GM23338 (cell line): ENCODE results near the gene SYPL1. TPM values are rescaled to one million over a fixed set of nuclear protein-coding genes. Genes with fewer than 3 reads are reported as not detected.
A peak's percentile ranks its signal among the peaks of the same experiment; 100 is the strongest.

Experiments used
- ATAC-seq: fragments of 200-7000 bp; cut with Tn5 transposase; 3 replicates; pipeline ENCODE4 v1.9.1; 2020
- DNase-seq: peaks from one replicate; pipeline ENCODE4 v3.0.0-alpha.2; 2015; ENCODE audit warnings: low spot score
- H2AFZ ChIP-seq: fragments of 200-600 bp; sonication (generic); 2 replicates; pipeline ENCODE4 v1.8.0; 2016; ENCODE audit warnings: antibody characterized with exemption, mild to moderate bottlenecking, moderate library complexity
- H3F3A ChIP-seq: fragments of 200-600 bp; sonication (generic); replicated peaks from 2 replicates; pipeline ENCODE4 v1.8.0; 2017; ENCODE audit warnings: antibody characterized with exemption, mixed run types, low read depth
- H3K27ac ChIP-seq: fragments of 200-600 bp; sonication (generic); 2 replicates; pipeline ENCODE4 v1.6.1; 2016; ENCODE audit warnings: low read depth
- H3K27me3 ChIP-seq: fragments of 200-600 bp; sonication (generic); 2 replicates; pipeline ENCODE4 v1.8.0; 2016; ENCODE audit warnings: mild to moderate bottlenecking, mixed run types, moderate library complexity; ENCODE audit not compliant: insufficient read depth
- H3K36me3 ChIP-seq: fragments of 200-600 bp; sonication (generic); 2 replicates; pipeline ENCODE4 v1.8.0; 2016; ENCODE audit warnings: mild to moderate bottlenecking; ENCODE audit not compliant: insufficient read depth
- H3K4me1 ChIP-seq: fragments of 200-600 bp; sonication (generic); 2 replicates; pipeline ENCODE4 v1.8.0; 2016; ENCODE audit warnings: mild to moderate bottlenecking, moderate library complexity; ENCODE audit not compliant: insufficient read depth
- H3K4me2 ChIP-seq: fragments of 200-600 bp; sonication (generic); 2 replicates; pipeline ENCODE4 v1.7.1; 2017; ENCODE audit warnings: mixed run types
- H3K4me3 ChIP-seq: fragments of 200-600 bp; sonication (generic); 2 replicates; pipeline ENCODE4 v1.6.1; 2016; ENCODE audit warnings: mixed run types
- H3K79me2 ChIP-seq: fragments of 200-600 bp; sonication (generic); replicated peaks from 2 replicates; pipeline ENCODE4 v1.8.0; 2017; ENCODE audit warnings: mild to moderate bottlenecking; ENCODE audit not compliant: insufficient read depth
- H3K9me2 ChIP-seq: fragments of 200-600 bp; sonication (generic); 2 replicates; pipeline ENCODE4 v1.8.0; 2017; ENCODE audit not compliant: insufficient read depth
- H4K20me1 ChIP-seq: fragments of 200-600 bp; sonication (generic); replicated peaks from 2 replicates; pipeline ENCODE4 v1.8.0; 2017; ENCODE audit warnings: mild to moderate bottlenecking; ENCODE audit not compliant: insufficient read depth
- H3K27ac Mint-ChIP-seq: 2 replicates; pipeline ENCODE4 v1.8.0; 2020; ENCODE audit warnings: inconsistent platforms, mild to moderate bottlenecking, moderate library complexity, mixed read lengths
- H3K27me3 Mint-ChIP-seq: 3 replicates; pipeline ENCODE4 v1.8.0; 2022; ENCODE audit warnings: low read depth, mild to moderate bottlenecking, moderate library complexity, mixed read lengths, inconsistent platforms; ENCODE audit not compliant: insufficient read depth, poor library complexity
- H3K36me3 Mint-ChIP-seq: 3 replicates; pipeline ENCODE4 v1.8.0; 2021; ENCODE audit warnings: low read depth, mild to moderate bottlenecking, inconsistent platforms, moderate library complexity, mixed read lengths
- H3K4me1 Mint-ChIP-seq: 3 replicates; pipeline ENCODE4 v1.8.0; 2020; ENCODE audit warnings: mild to moderate bottlenecking, inconsistent platforms, mixed read lengths
- H3K4me3 Mint-ChIP-seq: 3 replicates; pipeline ENCODE4 v1.8.0; 2021; ENCODE audit warnings: moderate library complexity, mild to moderate bottlenecking, inconsistent platforms, mixed read lengths
- H3K9me3 Mint-ChIP-seq: 3 replicates; pipeline ENCODE4 v1.8.0; 2020; ENCODE audit warnings: moderate library complexity, mild to moderate bottlenecking, inconsistent platforms, mixed read lengths
- CREB1 ChIP-seq: fragments of 250-450 bp; sonication (Bioruptor Pico); IDR thresholded peaks from 2 replicates; pipeline ENCODE4 v1.5.0; 2020; ENCODE audit warnings: low read depth, mild to moderate bottlenecking, moderate library complexity
- CTCF ChIP-seq, 2 experiments: fragments of 200-600 bp in 1 of 2; sonication (generic) in 1 of 2; conservative IDR thresholded peaks; 2 replicates each; pipeline versions ENCODE4 v1.5.1 to v1.6.1; 2016 to 2017; ENCODE audit warnings: antibody characterized with exemption in 2 of 2, low read depth in 2 of 2, mild to moderate bottlenecking in 2 of 2, moderate library complexity in 1 of 2
- ETS1 ChIP-seq: IDR thresholded peaks from 2 replicates; pipeline ENCODE4 v1.6.1; 2016; ENCODE audit warnings: antibody characterized with exemption
- EZH2 ChIP-seq: fragments of 200-600 bp; sonication (generic); IDR thresholded peaks from one replicate; pipeline ENCODE4 v1.8.0; 2017; ENCODE audit warnings: antibody characterized with exemption, mild to moderate bottlenecking, low read depth; ENCODE audit not compliant: unreplicated experiment
- EZH2phosphoT487 ChIP-seq: fragments of 200-600 bp; sonication (generic); IDR thresholded peaks from one replicate; pipeline ENCODE4 v1.8.1; 2018; ENCODE audit warnings: antibody characterized with exemption; ENCODE audit not compliant: unreplicated experiment
- JUNB ChIP-seq: IDR thresholded peaks from one replicate; pipeline ENCODE4 v1.6.1; 2016; ENCODE audit warnings: antibody characterized with exemption; ENCODE audit not compliant: unreplicated experiment
- NANOG ChIP-seq: IDR thresholded peaks from 2 replicates; pipeline ENCODE4 v1.6.1; 2016; ENCODE audit warnings: antibody characterized with exemption, borderline replicate concordance
- POLR2AphosphoS5 ChIP-seq: IDR thresholded peaks from 2 replicates; pipeline ENCODE4 v1.6.1; 2016; ENCODE audit warnings: antibody characterized with exemption, low read depth
- REST ChIP-seq: IDR thresholded peaks from one replicate; pipeline ENCODE4 v1.6.1; 2018; ENCODE audit warnings: antibody characterized with exemption; ENCODE audit not compliant: unreplicated experiment
- STAT1 ChIP-seq: IDR thresholded peaks from one replicate; pipeline ENCODE4 v1.6.1; 2016; ENCODE audit warnings: antibody characterized with exemption; ENCODE audit not compliant: unreplicated experiment
- ZNF114 ChIP-seq: fragments of 250-450 bp; sonication (Bioruptor Pico); IDR thresholded peaks from 2 replicates; pipeline ENCODE4 v1.5.0; 2020; ENCODE audit warnings: mild to moderate bottlenecking, moderate library complexity
- ZNF331 ChIP-seq: fragments of 250-450 bp; sonication (Bioruptor Pico); IDR thresholded peaks from 2 replicates; pipeline ENCODE4 v1.5.0; 2020; ENCODE audit warnings: low read depth, mild to moderate bottlenecking, moderate library complexity
- ZNF462 ChIP-seq: fragments of 250-450 bp; sonication (Bioruptor Pico); IDR thresholded peaks from 2 replicates; pipeline ENCODE4 v1.5.0; 2020; ENCODE audit warnings: mild to moderate bottlenecking, moderate library complexity
- polyA plus RNA-seq: library from polyadenylated mRNA; unstranded; fragments of >200 nt; fragmentation: Nextera tagmentation; extraction: Ambion mirVana; gene quantifications from 2 replicates; pipeline ENCODE4 v1.2.1, GENCODE V29; 2016
- total RNA-seq: library from RNA; depleted of rRNA; stranded (reverse); fragments of >200 nt; shearing (Covaris generic); gene quantifications from 2 replicates; pipeline ENCODE4 v1.2.3, GENCODE V29; 2014

SYPL1 gene
- total and polyA plus RNA-seq, 2 experiments from 2014 or later = 39.3 to 52.7 TPM

- ATAC-seq = peak; percentile 61
- no peaks in the 10 kb centered on the region for H3K79me2 ChIP-seq
- peak overlapping the region; percentile 39; the same call in 1 of the 2 replicates for H2AFZ ChIP-seq
- H3K4me3 ChIP-seq = no peak overlapping the region
- no peak for DNase-seq
- H3K4me1 ChIP-seq = peaks cover 13% of the 10 kb centered on the region; the same call in 1 of the 2 replicates
- H3K4me2 ChIP-seq = no peak overlapping the region
- H3F3A ChIP-seq = 0 out of 2 replicates have a peak, but pooled peaks cover 7% of the 10 kb centered on the region
- H3K27me3 ChIP-seq = no peaks in the 10 kb centered on the region
- no peak overlapping the region for H3K27ac ChIP-seq
- Mint-ChIP-seq H3K9me3 (no peaks in the 10 kb centered on the region), H3K36me3 (no peaks in the 10 kb centered on the region), H3K4me3 (no peak overlapping the region), H3K27ac (no peak overlapping the region), H3K4me1 (peaks cover 15% of the 10 kb centered on the region), H3K27me3 (no peaks in the 10 kb centered on the region)
- H3K36me3 ChIP-seq = no peaks in the 10 kb centered on the region
- no peaks in the 10 kb centered on the region for H3K9me2 ChIP-seq
- TF ChIP-seq CREB1 (CRISPR knock-in tag) (no peak), POLR2AphosphoS5 (no peak), STAT1 (no peak), NANOG (no peak), JUNB (no peak), ZNF331 (no peak), ZNF462 (no peak), ETS1 (no peak), REST (no peak), EZH2 (no peak), ZNF114 (CRISPR knock-in tag) (no peak), EZH2phosphoT487 (no peak), CTCF (conservative IDR thresholded peaks at IDR 0.05; ENCODE audit: low read depth in 2 of 2) (no peak)
- H4K20me1 ChIP-seq = no peaks in the 10 kb centered on the region
Measured at GRCh38 chr7:106074257-106074656, 37.9 kb downstream of the SYPL1 start.
